Lower lobe of right lung (tissue), 2 donors: Measurements from ENCODE around the gene SLC38A4. TPM values are rescaled to one million over a fixed set of nuclear protein-coding genes. Genes with fewer than 3 reads are reported as not detected.

Experiments used
- ATAC-seq, 2 donors: fragments of 200-7000 bp; cut with Tn5 transposase; one replicate each; pipeline ENCODE4 v1.9.1; 2020 to 2022; ENCODE audit warnings: mild to moderate bottlenecking in 2 of 2, moderate library complexity in 2 of 2
- DNase-seq: peaks from one replicate; pipeline ENCODE4 v3.0.0-alpha.2; 2020
- H3K27ac ChIP-seq: fragments of 200-600 bp; one replicate; pipeline ENCODE4 v1.8.0; 2022
- H3K27me3 ChIP-seq: fragments of 200-600 bp; one replicate; pipeline ENCODE4 v1.8.0; 2022; ENCODE audit warnings: low read depth
- H3K36me3 ChIP-seq: fragments of 200-600 bp; one replicate; pipeline ENCODE4 v1.8.0; 2022; ENCODE audit warnings: mild to moderate bottlenecking
- H3K4me1 ChIP-seq: fragments of 200-600 bp; one replicate; pipeline ENCODE4 v1.8.0; 2022
- H3K4me3 ChIP-seq: fragments of 200-600 bp; one replicate; pipeline ENCODE4 v1.8.0; 2022; ENCODE audit warnings: mild to moderate bottlenecking
- H3K9me3 ChIP-seq: fragments of 200-600 bp; one replicate; pipeline ENCODE4 v1.8.0; 2022
- intact Hi-C: fragments of 100-400 bp; cut with DNase I; formaldehyde crosslinking; loops from one replicate; pipeline ENCODE4 v1.11.0; 2022
- total RNA-seq: library from RNA; stranded (reverse); fragmentation: NEBNext Ultra II Directional; extraction: Animal tissue kit (Norgen Biotek cat#: 25700); gene quantifications from one replicate; pipeline ENCODE4 v1.2.1, GENCODE V29; 2021
- TF ChIP-seq, protein P1 (sequence below): fragments of 200-600 bp; IDR thresholded peaks from one replicate; pipeline ENCODE4 v1.8.0; 2022; ENCODE audit warnings: antibody characterized with exemption, mild to moderate bottlenecking
- donor health status: DM: no; HTN: yes; CAD: no; lungs with severe emphysema.

SLC38A4 gene
- total RNA-seq, 1 donor from 2014 or later: 1.1 TPM

- DNase-seq (no peak), ATAC-seq (no peak)
- TF ChIP-seq, protein P1, sequence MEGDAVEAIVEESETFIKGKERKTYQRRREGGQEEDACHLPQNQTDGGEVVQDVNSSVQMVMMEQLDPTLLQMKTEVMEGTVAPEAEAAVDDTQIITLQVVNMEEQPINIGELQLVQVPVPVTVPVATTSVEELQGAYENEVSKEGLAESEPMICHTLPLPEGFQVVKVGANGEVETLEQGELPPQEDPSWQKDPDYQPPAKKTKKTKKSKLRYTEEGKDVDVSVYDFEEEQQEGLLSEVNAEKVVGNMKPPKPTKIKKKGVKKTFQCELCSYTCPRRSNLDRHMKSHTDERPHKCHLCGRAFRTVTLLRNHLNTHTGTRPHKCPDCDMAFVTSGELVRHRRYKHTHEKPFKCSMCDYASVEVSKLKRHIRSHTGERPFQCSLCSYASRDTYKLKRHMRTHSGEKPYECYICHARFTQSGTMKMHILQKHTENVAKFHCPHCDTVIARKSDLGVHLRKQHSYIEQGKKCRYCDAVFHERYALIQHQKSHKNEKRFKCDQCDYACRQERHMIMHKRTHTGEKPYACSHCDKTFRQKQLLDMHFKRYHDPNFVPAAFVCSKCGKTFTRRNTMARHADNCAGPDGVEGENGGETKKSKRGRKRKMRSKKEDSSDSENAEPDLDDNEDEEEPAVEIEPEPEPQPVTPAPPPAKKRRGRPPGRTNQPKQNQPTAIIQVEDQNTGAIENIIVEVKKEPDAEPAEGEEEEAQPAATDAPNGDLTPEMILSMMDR: no peak
- intact Hi-C loops: no loop called here
- Histone ChIP-seq H3K4me1 (no peaks in the 10 kb centered on the region), H3K4me3 (no peak overlapping the region), H3K9me3 (no peaks in the 10 kb centered on the region), H3K27ac (no peak overlapping the region), H3K36me3 (no peaks in the 10 kb centered on the region), H3K27me3 (no peaks in the 10 kb centered on the region)
Observed at GRCh38 chr12:46786774-46787173, 39.0 kb downstream of the SLC38A4 start.

GRCh38 chr12:46785382-46785781 is 40.4 kb downstream of the SLC38A4 start:
- no peaks in the 10 kb centered on the region for H3K9me3 ChIP-seq
- TF ChIP-seq, protein P1: no peak
- H3K27ac ChIP-seq: no peak overlapping the region
- H3K27me3 ChIP-seq: no peaks in the 10 kb centered on the region
- ATAC-seq (no peak), DNase-seq (no peak)
- intact Hi-C loops: no loop called here
- no peak overlapping the region for H3K4me3 ChIP-seq
- no peaks in the 10 kb centered on the region for H3K36me3 ChIP-seq
- H3K4me1 ChIP-seq: no peaks in the 10 kb centered on the region

GRCh38 chr12:46783871-46784270 is 41.9 kb downstream of the SLC38A4 start:
- Histone ChIP-seq H3K9me3 (no peaks in the 10 kb centered on the region), H3K4me1 (no peaks in the 10 kb centered on the region), H3K27me3 (no peaks in the 10 kb centered on the region), H3K4me3 (no peak overlapping the region), H3K36me3 (no peaks in the 10 kb centered on the region), H3K27ac (no peak overlapping the region)
- TF ChIP-seq, protein P1: no peak
- intact Hi-C loops: no loop called here
- no peak for DNase-seq
- no peak for ATAC-seq

GRCh38 chr12:46779879-46780278 is 45.9 kb downstream of the SLC38A4 start:
- Histone ChIP-seq H3K36me3 (no peaks in the 10 kb centered on the region), H3K4me3 (no peak overlapping the region), H3K27me3 (no peaks in the 10 kb centered on the region), H3K4me1 (no peaks in the 10 kb centered on the region), H3K27ac (no peak overlapping the region), H3K9me3 (no peaks in the 10 kb centered on the region)
- intact Hi-C loops: no loop called here
- DNase-seq (no peak), ATAC-seq (no peak)
- TF ChIP-seq, protein P1: no peak

DNA sequence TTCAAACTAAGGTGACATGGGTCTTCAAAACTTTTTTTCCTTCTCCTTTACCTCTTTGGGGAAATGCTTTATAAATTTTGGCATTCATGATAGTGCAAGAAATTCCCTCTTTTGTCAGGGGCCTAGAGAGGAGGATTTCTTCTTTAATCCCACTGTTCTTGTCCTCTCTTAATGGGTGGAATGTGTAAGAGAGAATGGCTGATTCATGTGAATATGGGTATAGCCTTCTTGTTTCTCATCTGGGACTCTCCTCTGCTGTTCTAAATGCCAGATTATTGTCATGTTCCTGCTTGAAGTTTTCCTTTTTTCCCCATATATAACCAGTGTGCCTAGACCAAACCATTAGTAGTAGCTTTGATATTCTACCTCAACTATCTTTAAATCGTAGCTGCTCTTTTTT is 46.7 kb downstream of the SLC38A4 start:
- Histone ChIP-seq H3K27me3 (no peaks in the 10 kb centered on the region), H3K36me3 (no peaks in the 10 kb centered on the region), H3K4me1 (no peaks in the 10 kb centered on the region), H3K4me3 (no peak overlapping the region), H3K9me3 (no peaks in the 10 kb centered on the region), H3K27ac (no peak overlapping the region)
- intact Hi-C loops: no loop called here
- ATAC-seq: no peak
- no peak for DNase-seq
- TF ChIP-seq, protein P1: no peak

- H3K27ac ChIP-seq: no peak overlapping the region
- H3K9me3 ChIP-seq: no peaks in the 10 kb centered on the region
- H3K36me3 ChIP-seq: no peaks in the 10 kb centered on the region
- ATAC-seq: no peak
- TF ChIP-seq, protein P1: no peak
- no peak overlapping the region for H3K4me3 ChIP-seq
- intact Hi-C loops: no loop called here
- H3K27me3 ChIP-seq: no peaks in the 10 kb centered on the region
- DNase-seq: no peak
- H3K4me1 ChIP-seq: no peaks in the 10 kb centered on the region
Observed at GRCh38 chr12:46778415-46778814, 47.4 kb downstream of the SLC38A4 start.
